Measurements from ENCODE around the gene IFI27L1.

The IFI27L1 gene

DNA sequence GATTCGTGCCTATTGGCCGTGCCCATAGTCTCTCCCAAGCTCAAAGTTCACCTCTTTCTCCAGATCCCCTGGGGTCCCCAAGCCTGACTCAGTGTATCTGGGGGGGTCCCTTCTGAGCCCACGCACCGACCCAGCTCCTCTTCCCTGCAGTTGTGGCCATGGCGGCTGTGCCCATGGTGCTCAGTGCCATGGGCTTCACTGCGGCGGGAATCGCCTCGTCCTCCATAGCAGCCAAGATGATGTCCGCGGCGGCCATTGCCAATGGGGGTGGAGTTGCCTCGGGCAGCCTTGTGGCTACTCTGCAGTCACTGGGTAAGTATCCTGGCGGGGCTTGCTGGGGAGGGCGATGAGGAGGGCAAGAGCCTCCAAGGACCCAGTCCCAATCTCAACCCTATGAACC is 34.5 kb downstream of the IFI27L1 start:
- no peak for DNase-seq

- DNase-seq = no peak
Observed at GRCh38 chr14:94116701-94117100, 35.6 kb downstream of the IFI27L1 start.

DNA sequence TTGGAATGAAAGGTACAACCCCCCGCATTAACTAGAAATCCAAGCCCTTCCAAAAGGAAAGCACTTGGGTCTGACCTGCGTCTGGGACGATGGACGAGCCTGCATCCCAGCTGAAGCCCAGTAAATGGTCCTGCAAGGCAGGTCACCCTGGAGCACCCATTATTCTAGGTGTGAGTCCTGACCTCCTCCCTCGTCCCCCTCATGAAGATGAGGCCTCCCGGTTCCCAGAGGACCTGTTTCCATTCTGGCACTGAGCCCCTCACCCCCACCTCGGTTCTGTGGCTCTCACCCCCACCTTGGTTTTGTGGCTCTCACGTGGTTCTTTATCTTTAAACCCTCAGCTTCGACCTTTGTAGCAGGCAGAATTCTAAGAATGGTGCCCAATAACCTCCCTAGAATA is 36.7 kb downstream of the IFI27L1 start:
- no peak for DNase-seq

DNA sequence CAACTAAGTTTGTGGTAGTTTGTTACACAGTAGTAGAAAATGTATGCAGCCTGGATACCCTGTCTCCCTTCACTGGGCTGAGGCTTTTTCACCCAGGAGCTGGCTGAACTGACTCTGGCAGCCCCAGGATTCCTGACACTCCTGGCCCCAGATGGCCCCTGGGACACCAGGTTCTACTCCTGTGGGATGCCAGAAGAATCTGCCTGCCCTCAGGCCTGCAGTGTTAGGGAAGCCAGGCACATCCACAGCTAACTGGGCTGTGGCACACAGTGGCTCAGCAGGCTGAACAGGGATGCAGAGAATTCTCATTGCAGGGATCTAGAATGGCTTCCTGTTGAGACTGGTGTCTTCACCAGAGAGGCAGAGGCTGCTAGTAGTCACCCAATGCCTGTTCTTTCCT is 38.0 kb downstream of the IFI27L1 start:
- no peak for DNase-seq

GRCh38 chr14:94120667-94121340 is 39.7 kb downstream of the IFI27L1 start:
- DNase-seq = no peak

DNA sequence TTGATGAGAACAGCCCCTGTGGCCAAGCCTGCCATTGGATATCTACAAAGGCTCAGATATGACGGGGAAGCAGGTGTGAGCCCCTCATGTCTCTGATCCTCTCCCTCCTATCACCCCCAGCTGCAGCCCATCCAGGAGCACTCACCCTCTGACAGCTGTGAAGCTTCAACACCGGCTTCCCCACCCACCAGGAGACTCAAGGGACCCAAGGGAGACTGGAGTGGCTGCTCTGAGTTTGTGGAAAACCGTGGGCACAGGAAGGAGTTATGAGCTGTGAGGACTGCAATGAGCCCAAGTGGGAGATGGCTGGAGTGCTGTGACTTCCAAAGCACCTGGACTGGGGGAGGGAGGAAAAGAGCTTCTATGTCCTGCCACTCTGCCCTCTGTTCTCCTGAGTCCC is 40.4 kb downstream of the IFI27L1 start:
- no peak for DNase-seq

DNA sequence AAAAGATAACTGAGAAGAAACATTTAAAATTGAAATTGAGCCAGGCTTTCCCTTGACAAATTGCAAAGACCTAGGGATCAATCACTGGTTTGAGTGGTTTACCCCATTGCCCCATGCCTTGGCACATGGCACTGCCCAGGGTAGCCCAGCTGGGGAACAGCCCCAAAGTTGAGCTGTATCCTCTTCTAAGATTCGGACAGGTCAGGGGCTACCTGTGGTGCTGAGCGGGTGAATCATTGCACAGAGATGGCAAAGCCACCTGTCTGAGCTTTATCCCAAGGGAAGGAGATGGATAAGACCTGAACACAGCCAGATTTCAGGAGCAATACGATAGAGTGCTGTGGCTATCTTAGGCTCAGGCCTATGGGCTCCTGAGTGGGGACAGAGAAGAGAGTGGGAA is 41.3 kb downstream of the IFI27L1 start:
- DNase-seq = no peak

DNA sequence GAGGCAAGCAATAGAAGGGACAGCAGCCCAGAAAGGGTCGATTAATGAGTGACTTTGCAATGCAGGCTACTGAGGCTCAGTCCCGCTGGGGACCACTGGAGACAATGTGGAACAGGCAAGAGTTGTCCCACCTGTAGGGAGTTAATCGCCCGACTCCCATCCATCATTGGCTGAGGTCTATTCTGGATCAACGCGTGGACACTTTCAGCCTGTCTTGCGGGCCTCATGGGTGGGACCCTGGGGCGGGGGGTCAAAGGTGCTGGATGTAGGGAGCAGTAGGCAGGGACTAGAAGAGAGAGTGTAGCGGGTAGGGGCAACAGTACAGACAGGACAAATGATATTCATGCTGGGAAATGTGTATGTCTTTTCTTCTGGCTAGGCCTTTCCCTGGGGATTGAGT is 42.2 kb downstream of the IFI27L1 start:
- DNase-seq = no peak

DNA sequence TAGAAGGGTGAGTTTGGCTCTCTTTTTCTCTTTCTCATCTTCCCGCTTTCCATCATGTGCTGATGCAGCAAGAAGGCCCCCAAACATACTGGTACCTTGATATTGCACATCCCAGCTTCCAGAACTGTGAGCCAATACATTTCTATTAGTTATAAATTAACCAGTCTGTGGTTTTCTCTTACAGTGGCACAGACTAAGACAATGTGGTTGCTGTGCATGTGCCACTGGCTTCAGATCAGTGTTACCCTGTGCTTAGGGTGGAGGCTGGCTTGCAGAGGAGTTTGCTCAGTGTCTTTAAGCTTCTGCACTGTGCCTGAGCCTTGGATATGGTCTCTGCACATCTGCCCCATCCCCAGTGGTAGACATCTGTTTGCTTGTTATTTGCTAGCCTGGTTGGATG is 42.8 kb downstream of the IFI27L1 start:
- DNase-seq = no peak

DNA sequence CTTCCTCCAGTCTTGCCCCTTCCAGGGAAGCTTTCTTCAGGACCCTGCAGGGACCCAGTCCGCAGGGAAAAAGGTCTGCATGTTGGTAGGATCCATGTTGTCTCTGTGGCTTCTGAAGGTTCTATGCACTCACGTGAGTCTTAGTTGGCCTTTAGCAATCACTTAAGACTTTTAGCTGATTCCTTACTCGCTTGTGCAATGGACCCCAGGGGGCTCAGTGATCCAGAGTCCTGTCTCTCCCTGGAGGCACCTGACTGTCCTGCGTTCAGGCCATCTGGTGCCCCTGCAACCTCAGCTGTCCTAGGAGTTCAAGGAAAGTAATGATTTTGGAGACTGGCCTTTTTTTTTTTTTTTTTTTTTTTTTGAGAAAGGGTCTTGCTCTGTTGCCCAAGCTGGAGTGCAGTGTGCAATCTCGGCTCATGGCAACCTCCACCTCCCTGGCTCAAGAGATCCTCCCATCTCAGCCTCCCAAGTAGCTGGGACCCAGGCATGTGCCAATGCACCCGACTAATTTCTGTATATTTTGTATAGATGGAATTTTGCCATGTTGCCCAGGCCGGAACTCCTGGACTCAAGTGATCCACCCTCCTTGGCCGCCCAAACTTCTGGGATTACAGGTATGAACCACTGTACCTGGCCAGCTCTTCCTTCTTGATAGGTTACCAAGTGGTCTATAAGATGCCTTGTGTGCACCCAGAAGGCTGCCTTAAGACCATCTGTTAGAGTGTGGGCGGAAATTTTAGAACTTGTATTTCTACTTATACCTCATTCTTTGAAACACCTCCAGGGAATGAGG is 43.7 kb downstream of the IFI27L1 start:
- DNase-seq = no peak

DNA sequence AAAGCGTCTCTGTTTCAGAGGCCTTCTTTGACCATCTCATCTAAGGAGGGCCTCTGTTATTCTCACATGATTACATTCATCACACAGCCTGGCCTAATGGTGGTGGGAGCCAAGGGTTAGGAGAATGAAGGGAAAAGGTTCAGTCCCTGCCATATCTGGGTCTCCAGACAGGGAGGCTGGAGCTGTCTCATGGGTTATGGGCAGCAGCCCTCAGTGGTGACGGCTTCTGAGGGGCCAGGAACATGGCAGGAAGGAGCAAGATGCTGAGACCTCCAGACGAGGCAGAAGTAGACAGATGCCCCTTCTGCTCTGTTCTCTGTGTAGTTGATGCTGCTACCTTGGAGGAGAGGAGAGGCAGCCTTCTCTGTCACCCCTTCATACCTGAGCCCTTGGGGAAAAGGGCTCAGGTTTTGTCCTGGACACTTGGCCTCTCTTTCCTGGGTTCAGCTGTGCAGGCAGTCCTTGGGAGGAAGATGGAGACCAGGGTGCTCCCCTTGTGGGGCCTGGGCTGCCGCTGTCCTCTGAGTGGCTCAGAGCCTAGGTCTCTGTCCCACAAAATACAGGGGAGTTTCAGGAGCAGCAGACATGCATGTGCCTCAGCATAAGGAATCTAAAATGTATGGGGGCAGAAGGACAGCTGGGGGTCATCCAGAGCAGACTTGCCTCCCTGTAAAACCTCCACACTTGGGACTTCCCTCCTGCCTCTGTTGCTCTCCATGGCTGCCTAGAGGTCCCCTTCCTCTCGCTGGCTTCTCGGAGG is 44.7 kb downstream of the IFI27L1 start:
- no peak for DNase-seq

DNA sequence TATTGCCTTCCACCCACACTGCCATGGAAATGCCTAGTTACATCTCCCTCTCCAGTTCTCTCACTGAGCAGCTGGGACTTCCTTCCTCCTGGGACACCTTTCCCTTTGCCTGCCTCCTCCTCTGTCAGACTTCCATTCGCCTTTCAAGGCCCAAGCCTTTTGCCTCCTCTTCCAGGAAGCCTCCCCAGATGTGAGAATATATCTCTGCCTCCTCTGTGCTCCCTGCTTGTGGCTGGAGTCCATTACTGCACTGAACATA is 45.2 kb downstream of the IFI27L1 start:
- no peak for DNase-seq

- DNase-seq = no peak
Observed at GRCh38 chr14:94126800-94127199, 45.7 kb downstream of the IFI27L1 start.

DNA sequence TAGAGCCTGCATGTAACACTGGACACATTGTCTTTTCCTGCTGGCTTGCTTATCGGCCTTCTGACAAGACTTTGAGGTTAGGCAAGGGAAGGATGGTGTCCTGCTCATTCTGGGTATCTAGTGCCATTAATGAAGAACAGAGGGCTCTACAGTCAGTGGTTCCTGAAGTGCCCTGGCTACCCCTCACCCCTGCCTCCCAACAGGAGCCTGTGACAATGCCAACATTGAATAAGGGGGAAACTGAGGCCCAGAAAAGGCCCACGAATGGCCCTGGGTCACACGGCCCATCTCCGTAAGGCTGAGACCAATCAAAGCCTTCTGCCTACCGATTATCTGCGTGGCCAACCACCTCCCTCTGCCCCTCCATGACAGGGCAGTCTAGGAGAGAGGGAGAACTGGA is 46.2 kb downstream of the IFI27L1 start:
- DNase-seq = no peak

DNA sequence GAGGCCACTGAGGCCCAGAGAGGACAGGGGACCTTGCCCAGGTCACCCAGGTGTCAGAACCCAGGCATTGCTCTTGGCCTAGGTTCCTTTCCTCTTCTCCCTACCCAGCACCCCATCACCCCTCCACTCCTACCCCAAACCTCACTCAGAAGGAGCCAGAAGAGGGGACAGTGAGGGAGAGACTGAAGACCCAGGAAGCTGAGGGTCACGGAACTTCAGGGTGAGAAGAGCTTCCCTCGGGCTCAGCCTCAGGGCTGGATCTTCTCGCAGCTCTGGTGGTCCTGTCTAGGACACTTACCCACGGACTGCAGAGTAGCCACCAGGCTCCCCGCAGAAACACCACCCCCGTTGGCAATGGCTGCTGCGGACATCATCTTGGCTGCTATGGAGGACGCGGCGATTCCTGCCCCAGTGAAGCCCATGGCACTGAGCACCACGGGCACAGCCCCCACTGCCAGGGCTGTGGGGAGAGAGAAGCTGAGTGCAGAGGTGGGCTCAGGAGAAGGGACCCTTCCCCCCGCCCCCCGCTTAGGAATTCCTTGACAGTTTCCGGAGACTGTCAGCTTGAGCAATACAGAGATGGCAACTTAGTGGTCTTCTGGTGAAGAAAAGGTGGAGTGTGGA is 47.2 kb downstream of the IFI27L1 start:
- DNase-seq = no peak

DNA sequence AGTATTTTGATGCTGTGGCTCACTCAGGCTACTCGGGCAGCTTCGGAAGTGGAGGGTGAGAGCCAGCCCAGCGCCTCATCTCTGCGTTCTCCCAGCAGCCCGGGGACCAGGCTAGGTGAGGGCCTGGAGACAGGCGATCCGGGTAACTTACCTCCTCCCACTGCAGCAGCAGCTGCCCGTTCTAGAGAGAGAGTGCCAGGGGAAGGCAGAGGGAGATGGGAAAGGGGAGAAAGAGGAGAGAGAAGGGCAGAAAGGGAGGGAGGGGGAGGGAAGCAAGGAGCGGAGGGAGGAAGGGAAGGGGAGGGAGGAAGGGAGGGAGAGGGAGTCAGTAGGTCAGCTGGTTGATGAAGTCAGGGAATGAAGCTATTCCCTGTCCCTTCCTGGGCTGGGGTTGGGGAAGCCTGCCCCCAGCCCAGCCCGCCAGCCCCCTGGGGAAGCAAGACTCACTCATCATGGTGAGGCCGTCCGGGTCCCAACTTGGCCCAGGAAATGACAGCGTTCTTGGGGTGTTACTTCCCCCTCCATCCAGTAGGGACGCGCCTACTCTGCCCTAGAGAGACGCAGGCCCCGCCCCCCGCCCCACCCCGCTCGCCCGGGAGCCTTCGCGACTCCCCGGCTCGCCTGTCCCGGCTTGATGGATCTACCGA is 48.1 kb downstream of the IFI27L1 start, which contains the start of gene IFI27L2:
Gene IFI27L2, minus strand, starts transcription at position 494 of the 647 bp plus-strand sequence. Its CDS starts 40 bp downstream, at position 454.
- DNase-seq = peak; percentile 59

DNA sequence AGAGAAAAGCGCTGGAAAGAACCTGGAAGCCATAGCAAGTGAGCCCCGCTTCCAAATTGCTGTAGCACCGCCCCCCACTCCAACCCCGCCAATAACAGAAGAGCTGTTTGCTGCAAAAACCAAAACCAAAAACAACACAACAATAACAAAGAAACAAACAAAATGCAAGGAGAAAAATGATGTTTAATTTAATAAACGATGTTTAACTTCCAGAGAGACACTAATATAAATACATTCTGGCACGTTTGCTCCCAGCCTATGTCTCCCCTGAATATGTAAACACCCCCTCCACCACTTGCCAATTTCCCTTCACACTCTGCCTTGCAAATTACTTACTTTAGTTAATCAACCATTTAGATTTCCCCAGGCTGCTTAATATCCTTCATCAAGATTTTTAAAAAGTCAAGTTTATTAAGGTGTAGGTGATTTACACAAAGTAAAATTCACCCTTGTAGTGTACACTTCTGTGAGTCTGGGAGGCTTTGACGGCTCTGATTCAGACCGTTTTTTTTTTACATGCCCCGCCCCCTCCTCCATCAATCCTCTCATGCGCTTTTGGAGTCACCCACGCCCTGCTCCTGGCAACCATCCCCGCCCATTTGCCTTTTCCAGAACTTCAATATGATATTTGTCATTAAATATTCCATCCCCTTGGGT is 48.8 kb downstream of the IFI27L1 start:
- peak; percentile 42 for DNase-seq

GRCh38 chr14:94132285-94132887 is 51.3 kb downstream of the IFI27L1 start:
- DNase-seq = no peak

DNA sequence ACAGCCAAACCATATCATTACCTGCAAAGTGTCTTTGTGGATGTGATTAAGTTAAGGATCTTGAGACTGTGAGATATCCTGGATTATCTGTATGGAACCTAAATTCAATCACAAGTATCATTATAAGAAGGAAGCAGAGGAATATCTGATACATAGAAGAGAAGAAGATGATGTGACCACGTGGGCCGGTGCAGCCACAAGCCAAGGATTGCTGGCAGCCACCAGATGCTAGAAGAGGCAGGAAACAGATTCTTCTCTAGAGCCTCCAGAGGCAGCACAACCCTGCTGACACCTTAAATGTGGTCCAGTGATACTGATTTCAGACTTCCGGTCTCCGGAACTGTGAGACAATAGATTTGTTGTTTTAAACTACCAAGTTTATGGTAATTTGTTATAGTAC is 54.4 kb downstream of the IFI27L1 start:
- no peak for DNase-seq

GRCh38 chr14:94136575-94137331 is 55.6 kb downstream of the IFI27L1 start:
- DNase-seq = peak; percentile 49

GRCh38 chr14:94138251-94138650 is 57.1 kb downstream of the IFI27L1 start:
- DNase-seq = no peak

Data from NCI-H1048 (cell line).